HEK293T (cell line): Measurements from ENCODE around the gene CTSW.

Experiments used
- CTCF ChIA-PET: fragments of 350-600 bp; formaldehyde crosslinking; extraction: SDS; loops from one replicate; lab custom pipeline; 2021; ENCODE audit warnings: antibody characterized with exemption, inconsistent platforms; lab: Yijun Ruan, JAX
- POLR2A ChIA-PET: fragments of 350-600 bp; formaldehyde crosslinking; extraction: SDS; loops from one replicate; lab custom pipeline; 2020; ENCODE audit warnings: antibody characterized with exemption, inconsistent platforms; lab: Yijun Ruan, JAX
- DNase-seq: peaks from one replicate; pipeline ENCODE4 v3.0.0; 2012; ENCODE audit warnings: mixed read lengths; ENCODE audit errors: extremely low spot score
- ARNT ChIP-seq: fragments of 450-650 bp; IDR thresholded peaks from 2 replicates; pipeline ENCODE4 v1.6.1; 2017; ENCODE audit warnings: mild to moderate bottlenecking
- BHLHE40 ChIP-seq: fragments of 450-650 bp; IDR thresholded peaks from 2 replicates; pipeline ENCODE4 v1.6.1; 2016; ENCODE audit warnings: mild to moderate bottlenecking, moderate library complexity, borderline replicate concordance
- ELF4 ChIP-seq: fragments of 450-650 bp; IDR thresholded peaks from 2 replicates; pipeline ENCODE4 v1.6.1; 2017; ENCODE audit warnings: antibody characterized with exemption
- FOXA1 ChIP-seq: fragments of 450-650 bp; IDR thresholded peaks from 2 replicates; pipeline ENCODE4 v1.6.1; 2016; ENCODE audit warnings: mild to moderate bottlenecking
- FOXK2 ChIP-seq: fragments of 450-650 bp; IDR thresholded peaks from 2 replicates; pipeline ENCODE4 v1.6.1; 2016; ENCODE audit warnings: mild to moderate bottlenecking
- FOXM1 ChIP-seq: fragments of 450-650 bp; IDR thresholded peaks from 2 replicates; pipeline ENCODE4 v1.6.1; 2017; ENCODE audit warnings: mild to moderate bottlenecking, borderline replicate concordance
- HDGF ChIP-seq: fragments of 450-650 bp; IDR thresholded peaks from 2 replicates; pipeline ENCODE4 v1.6.1; 2017; ENCODE audit warnings: antibody characterized with exemption, borderline replicate concordance
- L3MBTL2 ChIP-seq: fragments of 450-650 bp; conservative IDR thresholded peaks from 2 replicates; pipeline ENCODE4 v1.6.1; 2016; ENCODE audit warnings: mild to moderate bottlenecking
- LEF1 ChIP-seq: fragments of 450-650 bp; IDR thresholded peaks from 2 replicates; pipeline ENCODE4 v1.6.1; 2017; ENCODE audit warnings: mild to moderate bottlenecking, borderline replicate concordance
- NFRKB ChIP-seq: fragments of 450-650 bp; IDR thresholded peaks from 2 replicates; pipeline ENCODE4 v1.6.1; 2016; ENCODE audit warnings: mild to moderate bottlenecking, moderate library complexity
- SP1 ChIP-seq: fragments of 450-650 bp; IDR thresholded peaks from 2 replicates; pipeline ENCODE4 v1.6.1; 2017
- SUZ12 ChIP-seq: fragments of 450-650 bp; IDR thresholded peaks from 2 replicates; pipeline ENCODE4 v1.6.1; 2016; ENCODE audit warnings: mild to moderate bottlenecking
- TARDBP ChIP-seq: fragments of 450-650 bp; IDR thresholded peaks from 2 replicates; pipeline ENCODE4 v1.6.1; 2016
- ZNF384 ChIP-seq: fragments of 450-650 bp; IDR thresholded peaks from 2 replicates; pipeline ENCODE4 v1.6.1; 2016
- TF ChIP-seq, protein P1 (sequence below): fragments of 450-650 bp; IDR thresholded peaks from 2 replicates; pipeline ENCODE4 v1.6.1; 2016

The CTSW gene

GRCh38 chr11:65870706-65871681 is 8.6 kb upstream of the CTSW start:
- no peak for TF ChIP-seq BHLHE40
- TF ChIP-seq L3MBTL2: no peak
- TF ChIP-seq ELF4: no peak
- no peak for DNase-seq
- CTCF ChIA-PET: interaction anchor here (1.2 to 1.8 kb wide), 3 partner anchors 11 to 18 kb away, joined by 5 to 11 read pairs (median 5); partner anchors contain the start of gene FIBP
- POLR2A ChIA-PET: interaction anchor here (5.3 to 17.2 kb wide), 2 partner anchors 11 to 18 kb away, joined by 97 to 289 read pairs; partner anchors contain the start of genes CCDC85B, CFL1, FIBP and MUS81

DNA sequence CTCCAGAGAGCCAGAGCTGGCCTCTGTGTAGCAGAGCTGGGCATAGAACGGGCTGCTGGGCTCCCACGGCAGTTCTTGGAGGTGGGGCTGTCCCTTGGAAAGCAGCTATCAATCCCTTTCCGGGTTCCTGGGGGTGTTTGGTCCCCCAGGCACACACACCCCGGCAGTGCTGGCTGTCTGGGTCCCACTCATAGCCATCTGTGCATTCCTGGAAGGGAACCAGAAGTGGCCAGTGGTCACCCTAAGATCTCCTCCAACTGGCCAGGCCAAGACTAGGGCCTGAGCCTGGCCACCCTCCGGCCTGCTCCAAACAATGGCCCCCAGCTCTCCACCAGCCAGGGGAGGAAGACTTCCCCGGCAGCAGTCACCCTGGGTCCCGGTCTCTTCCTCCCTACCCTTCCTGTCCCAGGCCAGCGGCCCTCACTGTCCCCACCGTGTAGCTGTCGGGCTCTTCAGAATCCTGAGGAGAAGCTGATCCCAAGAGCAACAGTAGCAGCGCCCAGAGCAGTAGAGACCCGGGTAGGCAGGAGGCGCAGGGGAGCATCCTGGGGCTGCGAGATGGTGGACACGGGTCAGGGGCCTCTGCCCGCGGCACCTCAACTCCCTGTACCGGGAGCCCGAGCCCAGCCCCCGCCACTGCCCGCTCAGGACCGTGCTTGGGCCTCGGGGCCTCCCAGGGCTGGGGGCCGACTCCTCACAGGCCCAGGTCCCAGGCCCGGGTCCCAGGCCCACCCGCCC is 7.7 kb upstream of the CTSW start:
- DNase-seq: no peak
- ChIA-PET CTCF (interaction anchor here (0.6 to 1.8 kb wide), 4 partner anchors 12 to 505 kb away, joined by 3 to 11 read pairs (median 5); partner anchors contain the start of gene FIBP), POLR2A (interaction anchor here (5.3 to 17.2 kb wide), 2 partner anchors 12 to 17 kb away, joined by 97 to 289 read pairs; partner anchors contain the start of genes CCDC85B, CFL1, FIBP and MUS81)
- no peak for TF ChIP-seq SP1
- no peak for TF ChIP-seq ELF4
- TF ChIP-seq HDGF: no peak
- no peak for TF ChIP-seq ZNF384
- TF ChIP-seq FOXM1: no peak
- no peak for TF ChIP-seq SUZ12
- no peak for TF ChIP-seq L3MBTL2
- TF ChIP-seq, protein P1, sequence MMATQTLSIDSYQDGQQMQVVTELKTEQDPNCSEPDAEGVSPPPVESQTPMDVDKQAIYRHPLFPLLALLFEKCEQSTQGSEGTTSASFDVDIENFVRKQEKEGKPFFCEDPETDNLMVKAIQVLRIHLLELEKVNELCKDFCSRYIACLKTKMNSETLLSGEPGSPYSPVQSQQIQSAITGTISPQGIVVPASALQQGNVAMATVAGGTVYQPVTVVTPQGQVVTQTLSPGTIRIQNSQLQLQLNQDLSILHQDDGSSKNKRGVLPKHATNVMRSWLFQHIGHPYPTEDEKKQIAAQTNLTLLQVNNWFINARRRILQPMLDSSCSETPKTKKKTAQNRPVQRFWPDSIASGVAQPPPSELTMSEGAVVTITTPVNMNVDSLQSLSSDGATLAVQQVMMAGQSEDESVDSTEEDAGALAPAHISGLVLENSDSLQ: no peak
- no peak for TF ChIP-seq LEF1
- TF ChIP-seq NFRKB: no peak
- TF ChIP-seq ARNT: no peak
- no peak for TF ChIP-seq BHLHE40
- no peak for TF ChIP-seq TARDBP
- no peak for TF ChIP-seq FOXK2

DNA sequence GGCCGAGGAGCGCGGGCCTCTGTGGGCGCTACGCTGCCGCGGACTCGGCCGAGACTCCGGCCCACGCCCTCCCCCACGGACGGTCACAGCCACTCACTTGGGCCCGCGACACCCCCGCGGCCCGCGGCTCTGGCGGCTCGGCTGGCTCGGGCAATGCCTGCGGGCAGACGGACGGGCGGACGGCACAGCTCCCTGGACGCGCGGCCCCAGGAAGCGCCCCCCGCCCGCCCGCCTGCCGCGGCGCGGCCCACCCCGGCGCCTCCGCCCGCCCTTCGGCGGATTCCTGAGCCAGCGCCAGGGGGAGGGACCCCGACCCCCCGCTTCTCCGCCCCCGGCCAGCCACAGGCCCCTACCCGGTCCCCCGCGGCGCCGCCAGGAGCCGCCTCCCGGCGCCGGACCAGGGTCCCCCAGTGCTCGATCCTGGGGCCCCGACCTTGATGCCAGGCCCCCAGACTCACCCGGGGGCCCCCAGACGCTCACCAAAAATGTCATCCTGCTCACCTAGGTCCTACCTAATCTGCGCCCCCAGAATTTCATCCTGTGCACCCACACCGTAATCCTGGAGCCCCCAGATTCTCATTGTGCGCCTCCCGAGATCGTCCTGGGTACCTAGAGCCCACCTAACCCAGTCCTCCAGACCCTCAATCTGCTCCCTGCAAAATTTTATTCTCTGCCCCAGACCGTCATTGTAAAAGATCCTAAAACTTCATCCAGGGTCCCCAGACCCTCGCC is 6.9 kb upstream of the CTSW start, which contains the start of gene EFEMP2:
Gene EFEMP2 (minus strand): TSS at position 215 of the 732 bp plus-strand sequence. CDS start 446 bp downstream, outside the sequence.
- ChIA-PET CTCF (interaction anchor here (0.6 to 2.5 kb wide), 3 partner anchors 13 to 504 kb away, joined by 3 to 11 read pairs (median 5); partner anchors contain the start of genes FIBP and MUS81), POLR2A (interaction anchor here (3.8 to 17.2 kb wide), 3 partner anchors 12 to 16 kb away, joined by 20 to 289 read pairs (median 97); partner anchors contain the start of genes CCDC85B, CFL1, FIBP and MUS81)
- TF ChIP-seq ARNT (no peak), L3MBTL2 (no peak), NFRKB (no peak), FOXM1 (no peak), ZNF384 (no peak), BHLHE40 (no peak), ELF4 (no peak)
- TF ChIP-seq, protein P1: no peak
- no peak for DNase-seq

- ChIA-PET POLR2A (interaction anchor here (1.1 to 3.8 kb wide), 4 partner anchors 11 to 17 kb away, joined by 3 to 20 read pairs (median 8); partner anchors contain the start of genes FIBP and MUS81), CTCF (interaction anchor here (1.2 to 2.5 kb wide), 3 partner anchors 11 to 14 kb away, joined by 9 to 11 read pairs (median 11); partner anchors contain the start of genes FIBP and MUS81)
- DNase-seq: peak; percentile 95
- TF ChIP-seq NFRKB: no peak
- peak; percentile 66 for TF ChIP-seq L3MBTL2
- no peak for TF ChIP-seq FOXK2
- no peak; the same call in 1 of the 2 replicates for TF ChIP-seq SP1
- peak; percentile 50; the same call in 1 of the 2 replicates for TF ChIP-seq HDGF
These were observed 6.1 kb upstream of the CTSW start for GRCh38 chr11:65873318-65874156.

GRCh38 chr11:65880027-65880426 is 390 bp downstream of the CTSW start:
- POLR2A ChIA-PET: interaction anchor here (0.8 to 5.1 kb wide), 4 partner anchors 9 to 20 kb away, joined by 3 to 16 read pairs (median 6); partner anchors contain the start of gene MUS81
- no peak for DNase-seq
- TF ChIP-seq BHLHE40 (no peak), LEF1 (no peak), FOXA1 (no peak), L3MBTL2 (no peak), NFRKB (no peak), ZNF384 (no peak), TARDBP (no peak), SUZ12 (no peak)
- CTCF ChIA-PET: no interaction called here
